Duodenal mucosa (tissue), 2 donors: ENCODE results near the gene MACROD2.

ENCODE experiments used
- H3K27ac ChIP-seq: one replicate; pipeline ENCODE4 v1.7.0; 2013; ENCODE audit warnings: low read depth, low read length
- H3K27me3 ChIP-seq, 2 donors: one replicate each; pipeline ENCODE4 v1.7.0; 2013; ENCODE audit warnings: low read length in 2 of 2, control low read depth in 1 of 2; ENCODE audit not compliant: insufficient read depth in 2 of 2, control insufficient read depth in 1 of 2
- H3K36me3 ChIP-seq, 2 donors: one replicate each; pipeline ENCODE4 v1.7.0; 2013; ENCODE audit warnings: low read length in 2 of 2, control low read depth in 1 of 2; ENCODE audit not compliant: insufficient read depth in 2 of 2, control insufficient read depth in 1 of 2
- H3K4me1 ChIP-seq, 2 donors: one replicate each; pipeline ENCODE4 v1.7.0; 2013; ENCODE audit warnings: low read length in 2 of 2, control low read depth in 1 of 2; ENCODE audit not compliant: insufficient read depth in 2 of 2, control insufficient read depth in 1 of 2
- H3K4me3 ChIP-seq, 2 donors: one replicate each; pipeline ENCODE4 v1.7.0; 2013; ENCODE audit warnings: low read length in 2 of 2, low read depth in 1 of 2
- H3K9ac ChIP-seq, 2 donors: one replicate each; pipeline ENCODE4 v1.7.0; 2013; ENCODE audit warnings: low read length in 2 of 2, low read depth in 1 of 2
- H3K9me3 ChIP-seq, 2 donors: one replicate each; pipeline ENCODE4 v1.7.0; 2013; ENCODE audit warnings: low read length in 2 of 2, control low read depth in 1 of 2; ENCODE audit not compliant: control insufficient read depth in 1 of 2

Gene MACROD2

DNA sequence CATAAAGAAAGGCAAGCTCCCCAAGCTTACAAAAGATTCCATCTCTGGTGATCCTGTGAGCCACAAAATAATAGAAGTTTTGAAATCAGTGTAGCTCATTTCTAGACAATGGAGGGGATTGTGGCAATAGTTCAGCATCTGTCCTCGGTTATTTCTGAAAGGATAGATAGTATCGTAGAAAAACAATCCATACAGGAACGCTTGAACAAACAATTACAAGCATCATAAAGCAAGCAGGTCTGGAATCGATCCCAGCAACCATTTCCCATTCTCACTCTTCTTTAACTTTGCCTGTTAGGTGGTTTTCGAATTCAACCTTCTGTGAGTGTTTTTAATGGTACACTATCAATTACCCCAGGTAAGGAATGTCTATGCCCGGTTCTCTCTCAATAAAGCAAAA, 1646.8 kb downstream of the MACROD2 start:
- Histone ChIP-seq H3K9ac (no peak overlapping the region), H3K36me3 (no peaks in the 10 kb centered on the region), H3K9me3 (no peaks in the 10 kb centered on the region), H3K4me1 (no peaks in the 10 kb centered on the region), H3K27ac (no peak overlapping the region), H3K4me3 (no peak overlapping the region), H3K27me3 (no peaks in the 10 kb centered on the region)

- no peaks in the 10 kb centered on the region for H3K36me3 ChIP-seq
- H3K9me3 ChIP-seq, result no peaks in the 10 kb centered on the region
- no peaks in the 10 kb centered on the region for H3K4me1 ChIP-seq
- no peak overlapping the region for H3K9ac ChIP-seq
- no peak overlapping the region for H3K27ac ChIP-seq
- H3K4me3 ChIP-seq, result no peak overlapping the region
- H3K27me3 ChIP-seq, result no peaks in the 10 kb centered on the region
Measured at GRCh38 chr20:15642676-15643075, 1647.4 kb downstream of the MACROD2 start.

- no peaks in the 10 kb centered on the region for H3K27me3 ChIP-seq
- H3K9ac ChIP-seq, result no peak overlapping the region
- H3K9me3 ChIP-seq, result no peaks in the 10 kb centered on the region
Measured at GRCh38 chr20:15643713-15644112, 1648.4 kb downstream of the MACROD2 start.

GRCh38 chr20:15645816-15646215, 1650.5 kb downstream of the MACROD2 start:
- no peak overlapping the region for H3K4me3 ChIP-seq
- no peaks in the 10 kb centered on the region for H3K9me3 ChIP-seq
- no peaks in the 10 kb centered on the region for H3K36me3 ChIP-seq
- no peak overlapping the region for H3K9ac ChIP-seq
- no peak overlapping the region for H3K27ac ChIP-seq
- H3K27me3 ChIP-seq, result no peaks in the 10 kb centered on the region
- no peaks in the 10 kb centered on the region for H3K4me1 ChIP-seq

More at GRCh38 chr20:15643713-15644112, 1648.4 kb downstream of the MACROD2 start:
- no peaks in the 10 kb centered on the region for H3K36me3 ChIP-seq
- no peak overlapping the region for H3K27ac ChIP-seq
- H3K4me3 ChIP-seq, result no peak overlapping the region
- H3K4me1 ChIP-seq, result no peaks in the 10 kb centered on the region

- no peaks in the 10 kb centered on the region for H3K4me1 ChIP-seq
- H3K9me3 ChIP-seq, result no peaks in the 10 kb centered on the region
- no peak overlapping the region for H3K9ac ChIP-seq
- H3K27me3 ChIP-seq, result no peaks in the 10 kb centered on the region
- no peak overlapping the region for H3K27ac ChIP-seq
- H3K4me3 ChIP-seq, result no peak overlapping the region
- H3K36me3 ChIP-seq, result no peaks in the 10 kb centered on the region
Measured at GRCh38 chr20:15653396-15654207, 1658.3 kb downstream of the MACROD2 start.

DNA sequence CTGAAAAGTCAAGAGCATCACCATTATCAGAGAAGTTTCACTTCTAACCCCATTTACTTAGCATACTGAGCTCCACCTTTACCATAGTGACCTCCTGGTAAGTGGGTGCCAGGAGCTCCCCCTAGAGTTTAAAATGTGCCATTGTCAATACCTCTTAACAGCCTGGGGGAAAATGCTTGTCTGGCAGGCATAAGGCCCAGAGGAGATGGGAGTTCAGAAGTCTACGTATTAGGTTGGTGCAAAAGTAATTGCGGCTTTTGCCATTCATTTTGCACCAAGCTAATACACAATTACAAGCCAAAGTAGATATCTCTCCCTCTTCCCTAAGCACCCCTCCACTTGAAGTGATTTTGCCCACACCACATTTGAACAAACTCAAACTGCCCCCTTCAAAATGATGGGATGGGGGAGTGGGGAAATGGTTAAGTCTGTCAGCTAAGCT, 1658.9 kb downstream of the MACROD2 start:
- Histone ChIP-seq H3K9me3 (no peaks in the 10 kb centered on the region), H3K27ac (no peak overlapping the region), H3K4me3 (no peak overlapping the region), H3K4me1 (no peaks in the 10 kb centered on the region), H3K9ac (no peak overlapping the region), H3K36me3 (no peaks in the 10 kb centered on the region), H3K27me3 (no peaks in the 10 kb centered on the region)

- Histone ChIP-seq H3K4me1 (no peaks in the 10 kb centered on the region), H3K36me3 (no peaks in the 10 kb centered on the region), H3K27me3 (no peaks in the 10 kb centered on the region), H3K4me3 (no peak overlapping the region), H3K9ac (no peak overlapping the region), H3K9me3 (no peaks in the 10 kb centered on the region), H3K27ac (no peak overlapping the region)
Measured at GRCh38 chr20:15655295-15655874, 1660.1 kb downstream of the MACROD2 start.

GRCh38 chr20:15656124-15656523, 1660.8 kb downstream of the MACROD2 start:
- no peak overlapping the region for H3K9ac ChIP-seq
- no peaks in the 10 kb centered on the region for H3K36me3 ChIP-seq
- H3K9me3 ChIP-seq, result no peaks in the 10 kb centered on the region
- H3K27me3 ChIP-seq, result no peaks in the 10 kb centered on the region
- H3K4me1 ChIP-seq, result no peaks in the 10 kb centered on the region
- H3K4me3 ChIP-seq, result no peak overlapping the region
- H3K27ac ChIP-seq, result no peak overlapping the region

DNA sequence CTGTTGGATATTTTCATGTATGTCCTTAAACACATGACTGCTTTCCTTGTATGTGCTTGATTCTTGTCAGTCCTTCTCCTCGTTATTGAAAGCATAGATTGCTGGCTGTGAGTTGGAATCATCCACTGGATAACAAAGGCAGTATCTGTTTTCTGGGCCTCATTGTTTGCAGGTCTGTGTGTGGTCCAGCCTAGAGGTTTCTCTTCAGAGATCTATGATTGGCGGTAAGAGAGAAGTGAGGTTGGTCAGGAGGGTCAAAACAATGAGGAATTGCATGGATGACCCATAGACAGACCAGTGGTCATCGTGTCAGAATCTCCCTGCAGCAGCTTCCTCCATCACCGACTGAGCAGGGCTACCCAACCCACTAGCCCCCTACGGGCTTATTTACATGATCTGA, 1663.0 kb downstream of the MACROD2 start:
- Histone ChIP-seq H3K27ac (no peak overlapping the region), H3K4me3 (no peak overlapping the region), H3K9ac (no peak overlapping the region), H3K36me3 (no peaks in the 10 kb centered on the region), H3K9me3 (no peaks in the 10 kb centered on the region), H3K4me1 (no peaks in the 10 kb centered on the region), H3K27me3 (no peaks in the 10 kb centered on the region)

- Histone ChIP-seq H3K36me3 (no peaks in the 10 kb centered on the region), H3K4me3 (no peak overlapping the region), H3K27ac (no peak overlapping the region), H3K27me3 (no peaks in the 10 kb centered on the region), H3K9me3 (no peaks in the 10 kb centered on the region), H3K4me1 (no peaks in the 10 kb centered on the region), H3K9ac (no peak overlapping the region)
Measured at GRCh38 chr20:15673206-15673605, 1677.9 kb downstream of the MACROD2 start.
